ENCODE data around the gene MYO18B.

MYO18B gene

DNA sequence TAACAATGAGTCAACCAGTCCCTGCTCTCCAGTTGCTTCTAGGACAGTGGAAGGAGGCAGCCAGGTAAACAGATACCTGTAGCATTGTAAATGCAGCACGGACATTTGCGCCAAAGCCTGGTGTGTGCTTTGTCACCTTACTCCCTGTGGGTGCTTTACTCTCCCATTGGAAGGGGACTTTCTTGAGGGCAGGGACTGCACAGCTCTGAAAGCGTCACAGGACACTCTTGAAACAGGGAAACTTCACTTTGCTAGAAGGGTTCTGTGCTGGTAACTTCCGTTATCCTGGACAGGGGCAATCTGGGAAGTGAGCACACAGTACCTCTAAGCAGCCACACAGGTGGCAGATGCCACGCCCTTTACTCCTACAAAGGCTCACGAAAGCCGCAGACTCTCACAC is 99.8 kb downstream of the MYO18B start:
- TF ChIP-seq EGR1 (IDR thresholded peaks at IDR 0.05): no peak
- TF ChIP-seq, protein P1, sequence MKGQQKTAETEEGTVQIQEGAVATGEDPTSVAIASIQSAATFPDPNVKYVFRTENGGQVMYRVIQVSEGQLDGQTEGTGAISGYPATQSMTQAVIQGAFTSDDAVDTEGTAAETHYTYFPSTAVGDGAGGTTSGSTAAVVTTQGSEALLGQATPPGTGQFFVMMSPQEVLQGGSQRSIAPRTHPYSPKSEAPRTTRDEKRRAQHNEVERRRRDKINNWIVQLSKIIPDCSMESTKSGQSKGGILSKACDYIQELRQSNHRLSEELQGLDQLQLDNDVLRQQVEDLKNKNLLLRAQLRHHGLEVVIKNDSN (IDR thresholded peaks at IDR 0.05): no peak
- no peak for TF ChIP-seq TEAD4 (IDR thresholded peaks at IDR 0.05)
- no peak for TF ChIP-seq CREB1 (IDR thresholded peaks at IDR 0.05; ENCODE audit: low read depth)
- no peak for TF ChIP-seq ZBTB7A (IDR thresholded peaks at IDR 0.05; ENCODE audit: low read depth)
- TF ChIP-seq REST (IDR thresholded peaks at IDR 0.05; ENCODE audit: low read depth): no peak
- no peak for TF ChIP-seq YY1 (IDR thresholded peaks at IDR 0.05; ENCODE audit: low read depth)
- TF ChIP-seq RAD21 (IDR thresholded peaks at IDR 0.05; ENCODE audit: low read depth): no peak
- TF ChIP-seq TAF1 (IDR thresholded peaks at IDR 0.05; ENCODE audit: low read depth): no peak
- TF ChIP-seq CEBPB (IDR thresholded peaks at IDR 0.05): no peak
- TF ChIP-seq TCF12 (IDR thresholded peaks at IDR 0.05; ENCODE audit: low read depth): no peak
- no peak for TF ChIP-seq EP300 (IDR thresholded peaks at IDR 0.05; ENCODE audit: borderline replicate concordance)
- no peak for TF ChIP-seq MAX (IDR thresholded peaks at IDR 0.05)
- no peak for TF ChIP-seq FOXM1 (IDR thresholded peaks at IDR 0.05; ENCODE audit: borderline replicate concordance, low read depth)
- no peak for TF ChIP-seq NFIC (IDR thresholded peaks at IDR 0.05)

DNA sequence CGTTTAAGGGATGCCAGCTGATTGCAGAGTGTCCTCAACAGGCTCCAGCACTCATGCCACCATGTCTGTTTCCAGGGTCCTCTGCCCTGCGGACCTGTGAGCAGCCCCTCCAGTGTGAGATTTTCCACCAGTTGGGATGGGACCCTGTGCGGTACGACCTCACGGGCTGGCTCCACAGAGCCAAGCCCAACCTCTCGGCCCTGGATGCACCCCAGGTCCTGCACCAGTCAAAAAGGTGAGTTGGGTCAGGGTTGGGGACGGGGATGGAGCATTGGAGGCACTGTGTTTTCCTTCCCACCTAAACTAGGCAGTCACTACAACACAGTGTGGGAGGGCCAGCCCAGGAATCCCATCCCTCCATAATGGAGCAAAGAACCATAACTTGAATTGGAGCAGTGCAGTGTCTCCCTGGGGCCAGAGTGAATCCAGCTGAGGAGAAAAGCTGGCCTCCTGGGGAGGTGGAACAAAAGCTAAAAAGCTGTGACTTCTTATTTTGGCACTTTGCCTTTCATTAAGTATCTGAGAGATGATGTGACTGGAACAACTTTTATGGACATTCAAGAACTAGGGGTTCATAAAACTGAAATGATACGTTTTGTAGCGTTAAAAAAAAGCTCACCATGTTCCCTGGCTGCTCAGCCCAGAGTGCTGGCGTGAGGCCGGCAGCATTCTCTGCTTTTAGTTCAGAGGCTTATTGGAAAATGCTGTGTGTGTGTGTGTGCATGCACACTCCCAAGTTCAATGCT is 101.8 kb downstream of the MYO18B start:
- TF ChIP-seq NFIC (IDR thresholded peaks at IDR 0.05) (no peak), ZBTB7A (IDR thresholded peaks at IDR 0.05; ENCODE audit: low read depth) (no peak), MAX (IDR thresholded peaks at IDR 0.05) (no peak)

DNA sequence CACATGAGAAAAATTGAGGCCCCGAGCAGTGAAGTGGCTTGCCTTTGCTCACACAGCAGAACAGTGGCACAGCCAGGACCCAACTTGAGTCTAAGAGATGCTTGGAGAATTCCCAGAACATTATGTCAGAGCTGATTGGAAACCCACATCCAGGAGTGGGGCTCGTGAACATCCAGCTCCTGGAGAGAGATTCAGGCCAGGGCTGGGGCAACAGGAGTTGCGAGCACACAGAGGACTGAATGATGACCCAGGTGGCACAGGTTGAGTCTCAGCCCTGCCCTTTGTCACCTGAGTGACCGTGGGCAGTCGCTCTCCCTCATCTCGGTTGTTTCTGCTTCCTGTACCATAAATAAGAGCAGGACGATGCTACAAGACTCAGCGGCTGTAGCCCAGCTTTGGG is 102.6 kb downstream of the MYO18B start:
- TF ChIP-seq, protein P1 (IDR thresholded peaks at IDR 0.05): no peak
- TF ChIP-seq TAF1 (IDR thresholded peaks at IDR 0.05; ENCODE audit: low read depth) (no peak), REST (IDR thresholded peaks at IDR 0.05; ENCODE audit: low read depth) (no peak), EGR1 (IDR thresholded peaks at IDR 0.05) (no peak), YY1 (IDR thresholded peaks at IDR 0.05; ENCODE audit: low read depth) (no peak), TCF12 (IDR thresholded peaks at IDR 0.05; ENCODE audit: low read depth) (no peak), ZBTB7A (IDR thresholded peaks at IDR 0.05; ENCODE audit: low read depth) (no peak), TEAD4 (IDR thresholded peaks at IDR 0.05) (no peak), RAD21 (IDR thresholded peaks at IDR 0.05; ENCODE audit: low read depth) (no peak), EP300 (IDR thresholded peaks at IDR 0.05; ENCODE audit: borderline replicate concordance) (no peak), MAX (IDR thresholded peaks at IDR 0.05) (no peak), FOXM1 (IDR thresholded peaks at IDR 0.05; ENCODE audit: borderline replicate concordance, low read depth) (no peak), CEBPB (IDR thresholded peaks at IDR 0.05) (no peak), NFIC (IDR thresholded peaks at IDR 0.05) (no peak), CREB1 (IDR thresholded peaks at IDR 0.05; ENCODE audit: low read depth) (no peak)

GRCh38 chr22:25845985-25846745 is 104.2 kb downstream of the MYO18B start:
- TF ChIP-seq YY1 (IDR thresholded peaks at IDR 0.05; ENCODE audit: low read depth) (no peak), TAF1 (IDR thresholded peaks at IDR 0.05; ENCODE audit: low read depth) (no peak), RAD21 (IDR thresholded peaks at IDR 0.05; ENCODE audit: low read depth) (no peak), REST (IDR thresholded peaks at IDR 0.05; ENCODE audit: low read depth) (no peak), TCF12 (IDR thresholded peaks at IDR 0.05; ENCODE audit: low read depth) (no peak), TEAD4 (IDR thresholded peaks at IDR 0.05) (no peak), NFIC (IDR thresholded peaks at IDR 0.05) (no peak), EGR1 (IDR thresholded peaks at IDR 0.05) (no peak), MAX (IDR thresholded peaks at IDR 0.05) (no peak), FOXM1 (IDR thresholded peaks at IDR 0.05; ENCODE audit: borderline replicate concordance, low read depth) (no peak), CREB1 (IDR thresholded peaks at IDR 0.05; ENCODE audit: low read depth) (no peak), EP300 (IDR thresholded peaks at IDR 0.05; ENCODE audit: borderline replicate concordance) (no peak)
- TF ChIP-seq, protein P1 (IDR thresholded peaks at IDR 0.05): no peak
